GM18499 (cell line): ENCODE results near the gene CCDC3.

Source experiments
- ATAC-seq: cut with Tn5 transposase; IDR thresholded peaks from one replicate; pipeline ENCODE4 v1.9.1; 2021; ENCODE audit warnings: moderate number of reproducible peaks; ENCODE audit not compliant: insufficient read depth, unreplicated experiment

CCDC3 gene

GRCh38 chr10:12966067-12966466, 35.4 kb downstream of the CCDC3 start:
- ATAC-seq, result no peak

- no peak for ATAC-seq
These were observed 35.9 kb downstream of the CCDC3 start for GRCh38 chr10:12965571-12965970.

- ATAC-seq, result no peak
These were observed 39.0 kb downstream of the CCDC3 start for GRCh38 chr10:12962556-12962955.

GRCh38 chr10:12961416-12962205, 39.9 kb downstream of the CCDC3 start:
- no peak for ATAC-seq

- ATAC-seq, result no peak
These were observed 40.6 kb downstream of the CCDC3 start for GRCh38 chr10:12960941-12961340.

GRCh38 chr10:12960334-12960898, 41.1 kb downstream of the CCDC3 start:
- ATAC-seq, result no peak

GRCh38 chr10:12958546-12959110, 42.9 kb downstream of the CCDC3 start:
- no peak for ATAC-seq

GRCh38 chr10:12957081-12957480, 44.4 kb downstream of the CCDC3 start:
- no peak for ATAC-seq

GRCh38 chr10:12954866-12955265, 46.6 kb downstream of the CCDC3 start:
- ATAC-seq, result no peak

GRCh38 chr10:12950583-12951128, 50.9 kb downstream of the CCDC3 start:
- ATAC-seq, result no peak

- ATAC-seq, result no peak
These were observed 52.3 kb downstream of the CCDC3 start for GRCh38 chr10:12949248-12949647.

GRCh38 chr10:12947741-12948140, 53.8 kb downstream of the CCDC3 start:
- ATAC-seq, result no peak

GRCh38 chr10:12946372-12946771, 55.1 kb downstream of the CCDC3 start:
- ATAC-seq, result no peak

GRCh38 chr10:12945690-12946359, 55.7 kb downstream of the CCDC3 start:
- ATAC-seq, result no peak

- ATAC-seq, result no peak
These were observed 56.6 kb downstream of the CCDC3 start for GRCh38 chr10:12944931-12945330.

- no peak for ATAC-seq
These were observed 58.1 kb downstream of the CCDC3 start for GRCh38 chr10:12943425-12943824.

GRCh38 chr10:12941966-12942365, 59.5 kb downstream of the CCDC3 start:
- no peak for ATAC-seq

GRCh38 chr10:12940791-12941190, 60.7 kb downstream of the CCDC3 start:
- ATAC-seq, result no peak

- no peak for ATAC-seq
These were observed 63.2 kb downstream of the CCDC3 start for GRCh38 chr10:12938271-12938670.

GRCh38 chr10:12937527-12937926, 64.0 kb downstream of the CCDC3 start:
- ATAC-seq, result no peak

GRCh38 chr10:12934777-12935176, 66.7 kb downstream of the CCDC3 start:
- no peak for ATAC-seq
